ENCODE data around the gene IQGAP2.
"Not testable (repeated sequence)": the region's sequence is repeated elsewhere in the genome, so short reads cannot be mapped to it uniquely, and the experiment has no call there.

IQGAP2 gene

DNA sequence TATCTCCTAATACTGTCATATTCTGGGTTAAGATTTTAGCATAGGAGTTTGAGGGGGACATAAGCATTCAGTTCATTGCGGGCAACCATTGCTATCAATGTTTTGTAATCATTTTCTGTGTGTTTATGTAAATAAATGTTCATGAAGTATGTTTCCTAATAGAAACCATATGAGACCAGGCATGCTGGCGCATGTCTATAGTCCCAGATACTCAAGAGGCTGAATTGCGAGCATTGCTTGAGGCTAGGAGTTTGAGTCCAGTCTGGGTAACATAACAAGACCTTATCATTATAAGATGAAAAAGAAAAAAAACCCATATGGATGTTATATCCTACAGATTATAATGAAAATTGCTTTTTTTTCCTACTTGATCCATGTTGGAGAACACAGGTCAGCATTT is 129.0 kb downstream of the IQGAP2 start:
- DNase-seq (ENCODE audit: low read depth in 4 of 4, low spot score in 1 of 4) = no peak

DNA sequence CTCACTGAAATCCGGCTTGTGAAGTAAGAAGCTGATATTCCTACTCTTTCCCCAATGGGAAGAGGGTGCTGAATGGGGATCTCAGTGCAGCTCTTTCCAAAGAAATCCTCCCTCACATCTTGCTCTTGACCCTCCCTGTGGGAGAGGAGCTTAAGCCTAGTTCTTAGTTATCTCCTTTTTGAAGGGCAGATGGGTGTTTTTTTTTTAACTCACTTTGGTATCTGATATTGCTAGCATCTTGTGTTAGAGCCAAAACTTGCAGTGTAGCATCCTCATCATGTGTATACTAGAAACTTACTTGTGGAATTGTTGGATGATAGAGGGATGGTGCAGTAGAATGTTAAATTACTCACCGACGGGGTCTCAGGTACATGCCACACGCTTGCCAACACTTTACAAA is 129.9 kb downstream of the IQGAP2 start:
- no peak for DNase-seq (ENCODE audit: low read depth in 4 of 4, low spot score in 1 of 4)

DNA sequence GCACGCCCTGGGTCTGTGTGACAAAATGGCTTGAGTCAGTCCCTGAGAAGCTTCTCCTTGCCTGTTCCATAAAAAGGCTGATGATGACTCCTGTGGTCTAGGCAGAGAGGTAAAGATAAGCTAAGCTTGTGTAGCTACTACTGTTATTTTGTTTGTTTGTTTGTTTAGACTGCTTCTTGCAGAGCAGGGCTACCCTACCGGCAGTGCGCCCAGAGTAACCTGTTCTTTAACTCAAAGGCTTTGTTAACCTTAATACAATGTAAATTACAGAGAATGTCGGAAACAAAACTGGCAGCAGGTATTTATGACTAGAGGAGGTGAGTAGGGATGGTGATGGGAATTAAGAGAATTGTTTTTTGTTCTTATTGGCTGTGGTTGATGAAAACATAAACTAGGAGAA is 132.5 kb downstream of the IQGAP2 start:
- DNase-seq (ENCODE audit: low read depth in 4 of 4, low spot score in 1 of 4) = no peak

DNA sequence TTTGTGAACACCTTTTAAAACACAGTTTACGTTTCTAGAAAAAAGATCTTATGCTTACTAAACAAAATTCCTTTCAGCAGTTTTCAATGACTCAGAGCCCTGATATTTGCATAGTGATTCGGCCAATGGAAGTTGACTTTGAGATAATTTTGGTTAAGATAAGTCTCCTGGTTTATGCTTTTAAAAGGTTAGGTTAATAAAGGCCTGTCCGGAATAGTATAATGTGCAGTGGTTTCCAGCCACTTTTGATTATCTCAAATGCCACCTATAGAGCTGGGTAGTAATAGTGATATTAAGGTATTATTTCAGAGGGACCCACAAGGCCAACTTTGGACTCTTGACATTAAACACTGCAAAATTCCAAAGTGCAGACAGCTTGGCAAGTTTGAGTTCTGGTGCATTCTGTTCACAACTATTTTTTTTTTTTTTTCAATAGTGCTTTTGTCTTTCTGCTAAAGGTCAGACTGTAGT is 134.0 kb downstream of the IQGAP2 start:
- DNase-seq (ENCODE audit: low read depth in 4 of 4, low spot score in 1 of 4) = no peak

DNA sequence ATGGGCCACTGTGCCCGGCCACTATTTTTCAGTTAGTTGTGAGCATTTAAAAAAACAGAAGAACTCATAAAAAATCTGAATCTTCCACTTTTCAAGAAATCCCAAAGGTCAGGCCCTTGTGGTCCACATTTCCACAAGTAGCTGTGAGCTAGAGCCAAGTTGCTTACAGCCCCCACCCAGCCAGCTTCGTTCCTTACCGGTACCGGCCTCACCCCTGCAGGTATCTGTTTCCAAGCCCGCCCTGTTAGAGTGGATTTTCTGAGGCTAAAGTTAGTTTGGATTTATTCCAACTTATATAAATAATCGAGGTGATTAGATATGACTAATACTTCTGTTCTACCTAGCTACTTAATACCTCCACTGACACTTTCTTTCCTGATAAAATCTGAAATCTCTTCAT is 139.2 kb downstream of the IQGAP2 start:
- DNase-seq (ENCODE audit: low read depth in 4 of 4, low spot score in 1 of 4) = no peak

DNA sequence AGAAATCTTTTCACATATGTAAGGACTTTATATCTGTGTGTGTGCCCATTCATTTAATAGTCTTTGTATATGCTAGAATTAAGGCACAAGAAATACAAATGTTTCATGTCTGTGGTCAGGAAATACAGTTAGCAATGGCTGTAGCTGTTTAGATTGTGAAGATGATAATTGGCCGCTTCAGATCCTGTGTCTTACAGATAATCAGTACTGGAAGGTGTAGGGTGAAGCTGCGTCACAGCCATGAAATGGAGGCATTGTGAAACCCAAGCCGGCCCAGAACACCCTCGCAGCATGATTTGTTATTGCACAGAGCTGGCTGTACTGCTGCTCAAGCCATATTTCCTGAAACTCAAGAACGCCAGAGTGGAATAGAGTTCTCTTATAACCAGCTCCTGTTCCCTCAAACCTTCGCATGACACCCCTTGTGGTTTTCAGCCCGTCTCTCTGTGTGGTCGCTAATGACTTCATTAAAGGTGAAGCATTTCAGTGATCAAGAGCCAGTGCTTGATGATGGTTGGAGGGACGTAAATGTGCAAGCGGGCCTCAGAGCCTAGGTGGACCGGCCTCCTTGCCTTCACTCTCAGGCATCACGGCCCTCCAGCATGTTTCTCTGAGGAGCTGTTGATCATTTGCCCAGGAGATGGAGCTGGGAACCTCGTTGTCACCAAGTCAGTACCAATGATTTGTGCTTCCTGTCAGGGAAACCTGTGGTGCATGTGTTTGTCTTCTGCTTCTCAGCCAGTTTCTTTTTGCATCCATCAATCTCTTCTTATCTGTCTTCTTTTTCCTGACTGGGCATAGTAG is 140.0 kb downstream of the IQGAP2 start:
- peak; percentile 20 to 48 (median 31) for DNase-seq (ENCODE audit: low read depth in 4 of 4, low spot score in 1 of 4)

DNA sequence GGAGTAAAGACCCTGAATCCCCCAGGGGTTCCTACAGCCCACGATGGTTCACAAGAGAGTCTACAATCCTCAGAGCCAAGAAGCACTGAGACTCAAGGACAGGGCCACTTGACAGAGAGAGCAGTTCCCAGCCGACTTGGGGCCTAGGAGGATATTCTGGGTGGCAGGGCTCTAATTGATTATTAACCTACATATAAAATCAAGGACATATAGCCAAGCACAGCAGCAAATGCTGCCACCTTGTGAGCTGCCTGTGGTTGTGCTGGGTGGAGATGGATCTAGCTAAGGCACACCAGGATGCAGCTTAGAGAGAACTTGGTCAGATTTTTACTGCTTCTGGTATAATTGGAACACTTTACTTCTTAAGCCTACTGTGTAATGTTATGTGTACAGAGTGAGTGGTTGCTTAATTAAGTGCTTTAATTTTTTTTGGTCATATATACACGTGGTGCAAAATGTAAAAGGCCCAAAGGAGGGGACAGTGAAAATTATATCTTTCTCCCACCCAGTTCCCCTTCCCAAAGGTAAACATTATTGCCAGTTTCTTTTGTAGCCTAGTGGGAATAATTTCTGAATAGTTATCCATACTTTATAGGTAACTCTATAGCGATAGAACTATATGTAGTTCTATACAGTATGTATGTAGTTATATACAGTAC is 141.3 kb downstream of the IQGAP2 start:
- peak in 2 of 4 experiments; percentile 12 to 41 for DNase-seq (ENCODE audit: low read depth in 4 of 4, low spot score in 1 of 4)

DNA sequence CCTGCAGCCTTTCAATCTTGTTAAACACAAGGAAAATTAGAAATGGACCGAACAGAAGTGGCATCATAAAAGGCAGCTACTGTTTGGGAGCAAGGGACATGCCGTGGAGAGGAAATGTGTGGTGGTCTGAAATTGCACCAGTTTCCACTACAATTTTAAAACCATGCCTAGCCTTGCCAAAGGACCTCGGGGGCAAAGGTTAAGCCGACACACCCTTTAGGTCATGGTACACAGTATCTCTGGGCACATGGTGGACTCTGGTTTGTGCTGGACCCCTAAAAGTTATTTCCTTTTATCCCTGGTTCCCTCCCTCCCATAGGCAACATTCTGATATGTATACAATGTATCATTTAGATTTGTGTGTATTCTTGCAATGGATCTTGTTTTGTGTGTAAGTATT is 142.1 kb downstream of the IQGAP2 start:
- no peak for DNase-seq (ENCODE audit: low read depth in 4 of 4, low spot score in 1 of 4)

DNA sequence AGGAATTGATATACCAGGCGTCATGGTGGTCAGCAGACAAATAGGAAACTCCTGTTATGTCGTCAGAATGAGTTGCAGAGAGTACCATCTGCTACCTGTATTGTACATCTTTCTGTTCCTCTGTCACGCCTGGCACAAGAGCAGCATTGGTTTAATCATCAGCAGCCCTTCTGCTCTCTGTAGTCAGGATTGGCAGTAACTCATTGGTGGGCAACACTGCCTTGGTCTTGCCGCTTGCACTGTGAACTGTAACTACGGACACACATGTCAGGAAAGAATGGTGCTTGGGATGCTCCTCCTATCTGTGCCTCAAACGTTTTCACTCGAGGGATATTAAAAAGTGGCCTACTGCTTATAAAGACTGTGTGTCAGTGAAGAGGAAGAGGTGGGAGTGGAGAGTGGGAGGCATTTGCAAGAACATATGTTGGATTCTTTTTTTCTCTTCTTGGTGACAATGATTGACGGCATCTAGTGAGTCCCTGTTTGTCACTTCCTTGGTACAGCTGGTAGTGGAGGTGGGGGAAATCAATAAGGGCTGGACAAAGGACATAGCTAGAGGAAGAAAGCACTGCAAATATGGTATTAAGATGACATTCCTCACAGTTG is 143.5 kb downstream of the IQGAP2 start:
- peak in 1 of 4 experiments; percentile 18 for DNase-seq (ENCODE audit: low read depth in 4 of 4, low spot score in 1 of 4)

DNA sequence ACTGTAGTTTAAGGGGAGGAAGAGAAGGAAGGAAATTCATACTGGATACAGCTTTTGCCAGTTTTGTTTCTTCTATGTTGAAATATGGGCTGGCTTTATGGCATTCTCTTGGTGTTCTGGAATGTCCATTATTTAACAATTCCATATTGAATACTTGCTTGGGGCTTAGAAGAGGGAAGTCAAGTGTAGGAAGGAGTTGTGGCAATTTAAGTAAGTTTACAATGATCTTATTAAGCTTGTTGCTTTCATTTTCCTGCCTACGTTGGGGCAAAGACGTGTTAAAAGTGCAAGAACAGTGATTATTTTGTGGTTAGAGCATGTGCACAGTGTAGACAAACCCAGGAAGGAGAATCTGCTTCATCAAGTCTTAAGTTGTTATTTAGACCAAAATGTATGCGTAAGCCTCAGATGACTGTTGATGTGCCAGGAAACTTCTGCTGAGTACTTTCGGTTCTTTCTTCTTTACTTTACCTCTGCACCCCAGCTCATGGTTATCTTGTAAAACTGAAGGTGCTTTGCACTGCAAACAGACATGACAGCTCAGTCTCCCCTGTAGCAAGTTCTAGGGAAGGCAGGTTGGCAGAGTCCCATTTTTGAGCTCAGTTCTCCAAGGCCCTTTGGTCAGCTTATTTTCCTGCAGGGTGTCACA is 144.3 kb downstream of the IQGAP2 start:
- DNase-seq (ENCODE audit: low read depth in 4 of 4, low spot score in 1 of 4) = peak in 3 of 4 experiments; percentile 6 to 10 (median 7)

DNA sequence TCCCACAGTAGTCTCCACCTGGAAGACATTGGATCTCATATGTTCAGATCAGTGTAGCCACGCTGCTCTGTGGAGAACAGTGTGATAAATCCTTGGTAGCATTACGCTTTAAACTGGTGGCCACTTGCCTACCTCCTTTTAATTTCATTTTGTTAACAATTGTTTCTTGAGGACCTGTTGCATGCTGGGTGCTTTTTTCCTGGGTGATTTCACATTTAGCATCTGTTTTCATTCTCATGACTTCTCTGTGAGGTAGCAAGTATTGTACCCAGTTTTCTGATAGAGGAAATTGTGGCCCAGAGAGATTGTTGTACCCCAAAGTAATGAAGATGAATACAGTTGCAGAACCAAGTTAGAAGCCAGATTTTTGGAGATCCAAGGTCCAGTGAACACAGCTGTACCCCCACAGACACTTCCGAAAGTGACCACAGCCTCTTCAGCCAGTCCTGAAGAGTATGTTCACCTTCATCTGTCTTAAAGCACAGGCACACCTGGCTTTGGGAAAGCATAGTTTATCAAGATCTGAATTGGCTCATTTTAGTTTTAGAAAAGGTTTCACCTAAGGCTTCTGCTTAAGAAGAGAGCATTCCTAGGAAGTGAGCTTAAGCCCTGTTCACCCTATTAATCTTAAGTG is 144.9 kb downstream of the IQGAP2 start:
- no peak for DNase-seq (ENCODE audit: low read depth in 4 of 4, low spot score in 1 of 4)

DNA sequence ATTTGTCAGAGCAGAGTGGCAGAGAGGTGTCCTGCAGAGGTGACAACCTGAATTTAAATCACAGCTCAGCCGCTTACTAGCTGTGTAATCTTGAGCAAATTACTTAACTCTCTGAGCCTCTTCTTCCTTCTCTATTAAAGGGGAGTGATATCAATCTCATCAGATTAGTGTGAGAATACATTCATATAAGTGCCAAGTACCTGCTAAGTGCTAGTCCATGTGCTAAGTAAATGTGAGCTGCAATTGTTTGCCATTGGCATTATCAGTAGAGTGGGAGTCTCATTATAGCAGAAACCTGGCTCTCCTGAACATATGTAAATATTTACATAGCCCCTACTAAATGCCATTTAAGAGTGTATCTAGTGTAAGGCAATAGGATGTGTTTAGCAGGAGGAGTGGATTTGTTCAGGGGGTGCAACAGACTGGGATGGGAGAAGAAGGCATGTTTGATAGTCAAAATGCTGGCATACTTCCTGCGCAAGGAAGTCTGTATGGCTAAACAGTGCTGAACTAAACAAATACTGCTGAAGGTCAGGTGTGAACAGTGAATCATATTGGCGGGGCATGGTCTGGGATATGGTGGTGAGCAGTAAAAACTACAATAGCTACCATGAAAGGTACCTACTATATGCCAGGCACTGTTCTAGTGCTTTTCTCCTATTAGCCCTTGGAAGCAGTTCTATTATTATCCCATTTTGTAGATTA is 145.6 kb downstream of the IQGAP2 start:
- no peak for DNase-seq (ENCODE audit: low read depth in 4 of 4, low spot score in 1 of 4)

DNA sequence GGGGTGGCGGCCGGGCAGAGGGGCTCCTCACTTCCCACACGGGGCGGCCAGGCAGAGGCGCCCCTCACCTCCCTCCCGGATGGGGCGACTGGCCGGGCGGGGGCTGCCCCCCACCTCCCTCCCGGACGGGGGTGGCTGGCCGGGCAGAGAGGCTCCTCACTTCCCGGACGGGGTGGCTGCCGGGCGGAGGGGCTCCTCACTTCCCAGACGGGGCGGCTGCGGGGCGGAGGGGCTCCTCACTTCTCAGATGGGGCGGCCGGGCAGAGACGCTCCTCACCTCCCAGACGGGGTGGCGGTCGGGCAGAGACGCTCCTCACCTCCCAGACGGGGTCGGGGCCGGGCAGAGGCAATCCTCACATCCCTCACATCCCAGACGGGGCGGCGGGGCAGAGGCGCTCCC is 147.8 kb downstream of the IQGAP2 start:
- DNase-seq (ENCODE audit: low read depth in 4 of 4, low spot score in 1 of 4) = not testable (repeated sequence)

DNA sequence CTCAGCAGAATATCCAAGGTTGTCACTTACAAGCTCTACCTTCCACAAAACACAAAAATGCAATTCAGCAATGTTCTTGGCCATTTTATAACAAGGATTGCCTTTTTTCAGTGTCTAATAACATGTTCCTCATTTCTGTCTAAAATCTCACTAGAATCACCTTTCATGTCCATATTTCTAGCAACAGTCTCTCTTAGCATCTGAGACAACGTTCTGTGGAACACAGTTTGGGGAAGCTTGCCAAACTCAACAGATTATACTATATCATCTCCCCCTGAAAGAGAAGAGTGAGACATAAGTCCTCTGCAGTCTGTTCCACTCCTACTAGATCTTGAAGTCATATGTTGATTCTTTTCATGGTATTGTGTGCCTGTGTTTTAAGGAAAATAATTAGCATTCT is 149.5 kb downstream of the IQGAP2 start:
- no peak for DNase-seq (ENCODE audit: low read depth in 4 of 4, low spot score in 1 of 4)

DNA sequence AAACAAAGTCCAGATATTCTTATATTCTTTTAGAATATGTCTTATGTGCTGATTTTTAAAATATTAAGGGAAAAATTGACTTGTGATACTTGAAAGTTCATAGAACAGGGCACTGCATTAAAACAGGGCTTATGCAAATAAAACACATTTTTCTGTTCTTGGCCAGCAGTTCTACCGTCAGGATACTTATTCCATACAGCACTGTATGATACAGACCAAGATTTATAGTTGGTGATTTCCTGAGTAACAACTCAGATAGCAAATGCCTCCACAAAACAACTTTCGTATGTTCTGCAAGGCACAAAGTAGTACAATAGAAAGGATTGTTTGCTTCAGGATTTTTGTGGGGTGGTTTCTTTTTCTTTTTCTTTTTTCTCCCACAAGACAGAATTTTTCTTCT is 150.2 kb downstream of the IQGAP2 start:
- no peak for DNase-seq (ENCODE audit: low read depth in 4 of 4, low spot score in 1 of 4)

DNA sequence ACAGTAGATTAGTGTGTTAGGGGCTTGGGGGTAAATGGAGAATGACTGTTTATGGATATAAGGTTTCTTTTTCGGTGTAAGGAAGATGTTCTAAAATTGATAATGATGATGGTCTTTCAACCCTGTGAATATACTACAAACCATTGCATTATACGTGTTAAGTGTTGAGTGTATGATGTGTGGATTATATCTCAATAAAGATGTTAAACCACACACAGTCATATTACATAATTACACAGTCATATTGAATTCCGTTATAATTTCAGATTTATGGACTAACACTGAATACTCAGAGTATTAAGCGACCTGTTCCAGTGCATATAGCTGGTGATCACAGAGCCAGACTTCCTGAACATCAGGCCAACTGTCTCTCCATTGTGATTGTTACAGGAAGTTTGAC is 152.0 kb downstream of the IQGAP2 start:
- DNase-seq (ENCODE audit: low read depth in 4 of 4, low spot score in 1 of 4) = no peak

DNA sequence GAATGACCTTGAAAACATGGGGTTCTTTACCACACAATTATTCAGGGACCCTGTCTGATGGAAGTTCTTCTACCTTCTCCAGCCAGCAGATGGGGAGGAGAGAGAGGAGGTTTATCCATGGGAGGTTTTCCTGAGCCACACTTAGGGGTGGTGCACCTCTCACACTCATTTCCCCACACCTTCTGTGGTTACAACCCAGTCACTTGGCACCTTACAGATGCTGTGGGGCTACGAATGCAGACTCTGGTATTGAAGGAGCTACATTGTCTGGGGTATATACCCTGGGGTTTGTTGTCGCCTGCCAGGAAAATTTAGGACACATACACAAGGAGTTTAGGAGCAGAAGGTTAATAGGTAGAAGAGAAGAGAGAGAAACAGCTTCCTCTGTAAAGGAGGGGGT is 152.6 kb downstream of the IQGAP2 start:
- DNase-seq (ENCODE audit: low read depth in 4 of 4, low spot score in 1 of 4) = no peak

DNA sequence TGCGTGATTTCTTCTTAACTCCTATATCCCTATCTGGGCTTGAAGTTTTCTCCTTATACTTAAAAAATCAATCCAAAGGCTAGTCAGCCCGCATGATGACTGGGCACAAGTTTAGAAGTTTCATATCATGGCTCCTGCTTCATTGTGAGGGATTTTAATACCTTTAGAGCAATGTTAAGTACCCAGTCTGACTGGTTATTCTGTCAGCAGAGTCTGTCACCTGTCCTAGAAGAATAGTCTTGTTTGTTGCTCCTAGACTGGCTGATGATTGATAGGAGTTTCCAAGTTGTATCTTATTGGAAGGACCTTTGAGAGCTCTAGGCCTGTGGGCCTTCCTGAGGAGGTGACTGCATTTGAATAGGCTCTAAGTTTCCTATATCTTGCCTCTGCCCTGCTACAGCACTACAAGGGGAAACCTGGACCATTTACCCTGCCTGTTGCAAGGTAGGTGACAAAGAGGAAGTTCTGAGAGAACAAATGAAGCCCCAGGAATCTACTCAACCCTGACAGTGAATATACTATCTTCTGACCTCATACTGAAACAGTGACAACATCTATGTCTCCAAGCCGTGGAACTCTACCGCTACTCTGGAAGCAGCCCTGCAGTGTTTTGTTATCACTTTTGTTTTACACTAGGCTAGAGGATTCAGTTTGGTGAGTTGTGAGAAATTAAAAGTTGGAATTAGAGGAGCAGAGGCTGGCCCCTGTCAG is 153.6 kb downstream of the IQGAP2 start:
- DNase-seq (ENCODE audit: low read depth in 4 of 4, low spot score in 1 of 4) = no peak

DNA sequence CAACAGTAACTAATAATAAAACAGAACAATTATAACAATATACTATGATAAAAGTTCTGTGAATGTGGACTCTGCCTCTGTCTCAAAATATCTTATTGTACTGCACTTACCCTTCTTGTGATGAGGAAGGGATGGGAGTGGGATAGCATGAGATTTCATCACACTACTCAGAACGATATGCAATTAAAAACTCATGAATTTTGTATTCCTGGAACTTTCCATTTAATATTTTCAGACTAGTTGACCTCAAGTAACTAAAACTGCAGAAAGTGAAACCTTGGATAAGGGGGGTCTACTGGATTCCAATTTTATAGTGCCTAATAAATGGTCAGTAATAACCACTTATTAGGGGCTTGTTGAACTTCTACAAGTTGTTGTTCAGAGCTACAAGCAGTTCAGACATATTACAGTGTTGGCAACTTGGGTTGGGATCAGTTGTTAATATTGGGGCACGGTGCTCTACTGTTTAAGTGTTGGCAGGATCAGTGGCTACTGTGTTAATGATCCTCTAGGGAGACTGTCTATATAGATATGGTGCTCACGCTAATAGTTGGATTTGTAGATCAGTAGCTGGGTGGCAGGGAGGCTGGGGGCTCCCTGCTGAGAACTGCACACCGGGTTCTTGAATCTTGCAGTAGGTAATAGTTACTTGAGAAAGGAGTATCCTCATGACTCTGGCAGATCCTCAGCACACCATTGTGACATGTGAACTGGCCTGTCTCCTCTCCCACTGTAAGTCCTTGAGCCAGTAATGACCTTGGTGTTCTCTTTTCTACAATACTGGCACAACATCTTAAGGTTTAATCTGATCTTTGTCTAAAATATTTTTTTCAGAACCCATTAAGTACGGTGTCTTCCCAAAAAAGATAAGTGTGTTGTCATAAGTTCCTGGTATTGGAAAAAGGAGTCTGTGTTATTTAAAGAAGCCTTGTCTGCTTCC is 158.1 kb downstream of the IQGAP2 start:
- DNase-seq (ENCODE audit: low read depth in 4 of 4, low spot score in 1 of 4) = no peak

Measured in stimulated activated CD4-positive, alpha-beta T cell treated with anti-CD3 and anti-CD28 coated beads, Interleukin-1b, Interleukin-23, amount 100 ng/mL, for 24 hours (primary cell).